Keratinocyte (primary cell): ENCODE results near the gene DHX34. TPM values are rescaled to one million over a fixed set of nuclear protein-coding genes. Genes with fewer than 3 reads are reported as not detected.
"Not testable (repeated sequence)": the region's sequence is repeated elsewhere in the genome, so short reads cannot be mapped to it uniquely, and the experiment has no call there.

Source experiments
- DNase-seq: peaks from one replicate; pipeline ENCODE4 v3.0.0-alpha.2; 2011; ENCODE audit warnings: low read depth, missing footprints, low spot score
- FAIRE-seq: peaks from 2 replicates; lab custom pipeline; 2011; peaks lifted over from hg19 to GRCh38; lab: Jason Lieb, UNC
- H2AFZ ChIP-seq: 2 replicates; pipeline ENCODE4 v1.6.0; 2012; ENCODE audit warnings: low read length, control low read depth, inconsistent platforms; ENCODE audit not compliant: control insufficient read depth
- H3K27ac ChIP-seq: 2 replicates; pipeline ENCODE4 v1.5.1; 2011; ENCODE audit warnings: low read length; ENCODE audit not compliant: control insufficient read depth, insufficient read depth
- H3K27me3 ChIP-seq: 3 replicates; pipeline ENCODE4 v1.6.0; 2011; ENCODE audit warnings: low read length; ENCODE audit not compliant: control insufficient read depth, insufficient read depth; ENCODE audit errors: extremely low read depth
- H3K36me3 ChIP-seq, 2 experiments: 2 replicates in 1 of 2; 3 replicates in 1 of 2; pipeline ENCODE4 v1.5.1; 2011; ENCODE audit warnings: low read length in 2 of 2, mild to moderate bottlenecking in 1 of 2; ENCODE audit not compliant: control insufficient read depth in 2 of 2, insufficient read depth in 2 of 2; ENCODE audit errors: extremely low read depth in 1 of 2
- H3K4me1 ChIP-seq: 3 replicates; pipeline ENCODE4 v1.5.1; 2011; ENCODE audit warnings: low read length; ENCODE audit not compliant: control insufficient read depth, insufficient read depth; ENCODE audit errors: extremely low read depth
- H3K4me2 ChIP-seq: 3 replicates; pipeline ENCODE4 v1.6.0; 2011; ENCODE audit warnings: low read depth, low read length; ENCODE audit not compliant: control insufficient read depth, insufficient read depth; ENCODE audit errors: extremely low read depth
- H3K4me3 ChIP-seq, 3 experiments: fragments of 200-600 bp in 1 of 3; sonication (generic) in 1 of 3; 2 replicates in 2 of 3; 3 replicates in 1 of 3; pipeline ENCODE4 v1.5.1; 2011 to 2016; ENCODE audit warnings: low read length in 3 of 3, mild to moderate bottlenecking in 3 of 3, control low read depth in 2 of 3, inconsistent platforms in 1 of 3, low read depth in 1 of 3, mixed read lengths in 1 of 3, mixed run types in 1 of 3, moderate library complexity in 1 of 3; ENCODE audit not compliant: control insufficient read depth in 2 of 3, insufficient read depth in 2 of 3; ENCODE audit errors: extremely low read depth in 1 of 3
- H3K79me2 ChIP-seq: 2 replicates; pipeline ENCODE4 v1.6.0; 2012; ENCODE audit warnings: low read length; ENCODE audit not compliant: control insufficient read depth, insufficient read depth
- H3K9ac ChIP-seq: 3 replicates; pipeline ENCODE4 v1.6.0; 2011; ENCODE audit warnings: low read length; ENCODE audit not compliant: control insufficient read depth, insufficient read depth; ENCODE audit errors: extremely low read depth
- H3K9me1 ChIP-seq: 3 replicates; pipeline ENCODE4 v1.6.0; 2011; ENCODE audit warnings: low read length; ENCODE audit not compliant: control insufficient read depth, insufficient read depth; ENCODE audit errors: extremely low read depth
- H3K9me3 ChIP-seq: 2 replicates; pipeline ENCODE4 v1.5.1; 2012; ENCODE audit warnings: low read depth, low read length; ENCODE audit not compliant: control insufficient read depth
- H4K20me1 ChIP-seq: 3 replicates; pipeline ENCODE4 v1.6.0; 2011; ENCODE audit warnings: low read length; ENCODE audit not compliant: control insufficient read depth, insufficient read depth; ENCODE audit errors: extremely low read depth
- CTCF ChIP-seq, 3 experiments: IDR thresholded peaks in 1 of 3; conservative IDR thresholded peaks in 1 of 3; optimal IDR thresholded peaks in 1 of 3; 2 replicates in 2 of 3; 3 replicates in 1 of 3; pipeline versions ENCODE3 to v1.5.1; 2011; ENCODE audit warnings: low read length in 3 of 3, mild to moderate bottlenecking in 3 of 3, moderate library complexity in 2 of 3, control low read depth in 1 of 3, inconsistent platforms in 1 of 3; ENCODE audit not compliant: insufficient read depth in 2 of 3; ENCODE audit errors: extremely low read depth in 1 of 3
- EZH2 ChIP-seq: IDR thresholded peaks from one replicate; pipeline ENCODE4 v1.6.1; 2012; ENCODE audit warnings: inconsistent platforms, mild to moderate bottlenecking, low read length, moderate library complexity
- dilution Hi-C: fragments of 300-500 bp; cut with MboI; formaldehyde crosslinking; loops from one replicate; pipeline ENCODE4 v1.7.0; 2020; ENCODE audit warnings: low sequenced_read_pairs; ENCODE audit not compliant: extremely low pct_ligation_motif_present
- polyA plus RNA-seq, 5 experiments: library from polyadenylated mRNA; depleted of rRNA in 3 of 5; stranded (reverse) in 3 of 5; stranded (forward) in 1 of 5; unstranded in 1 of 5; fragments of >200 nt; gene quantifications; 1 replicate in 1 of 5; 2 replicates in 3 of 5; 3 replicates in 1 of 5; pipeline versions ENCODE4 v1.2.1 to v1.2.3, GENCODE V29; 2011 to 2012; ENCODE audit warnings: missing spikeins in 2 of 5, low read depth in 1 of 5, low replicate concordance in 1 of 5

DHX34 gene
- polyA plus RNA-seq, 1 donor (not counting 4 experiments of a cell fraction or from before 2014, with no cell fraction given): 6.4 TPM

- H3K9ac ChIP-seq: no peak overlapping the region
- no peak overlapping the region for H3K4me2 ChIP-seq
- no peaks in the 10 kb centered on the region for H3K9me3 ChIP-seq
- TF ChIP-seq CTCF (optimal IDR thresholded peaks at IDR 0.05 in 1 of 3, IDR thresholded peaks at IDR 0.05 in 1 of 3, conservative IDR thresholded peaks at IDR 0.05 in 1 of 3; ENCODE audit: extremely low read depth in 1 of 3, insufficient read depth in 2 of 3, low read length in 3 of 3): no peak
- no peak for TF ChIP-seq EZH2
- no peak for DNase-seq
- no peaks in the 10 kb centered on the region for H3K9me1 ChIP-seq
- no peak overlapping the region for H3K4me3 ChIP-seq
- H3K79me2 ChIP-seq: no peaks in the 10 kb centered on the region
- dilution Hi-C loops: no loop called here
- H2AFZ ChIP-seq: no peak overlapping the region
- no peak overlapping the region for H3K27ac ChIP-seq
- peaks cover 25% of the 10 kb centered on the region for H3K27me3 ChIP-seq
- peaks cover 5% of the 10 kb centered on the region for H4K20me1 ChIP-seq
- H3K36me3 ChIP-seq: no peaks in the 10 kb centered on the region
- FAIRE-seq: no peak
- no peaks in the 10 kb centered on the region for H3K4me1 ChIP-seq
Measured at GRCh38 chr19:47408156-47408938, 59.2 kb downstream of the DHX34 start.

- Histone ChIP-seq H3K27me3 (peaks cover 29% of the 10 kb centered on the region), H3K79me2 (no peaks in the 10 kb centered on the region), H3K9me1 (no peaks in the 10 kb centered on the region), H3K36me3 (no peaks in the 10 kb centered on the region), H3K4me2 (no peak overlapping the region), H3K4me1 (no peaks in the 10 kb centered on the region), H3K9ac (no peak overlapping the region), H3K4me3 (no peak overlapping the region), H3K9me3 (no peaks in the 10 kb centered on the region), H3K27ac (no peak overlapping the region), H4K20me1 (peaks cover 3% of the 10 kb centered on the region), H2AFZ (no peak overlapping the region)
- FAIRE-seq (no peak), DNase-seq (no peak)
- dilution Hi-C loops: no loop called here
- TF ChIP-seq EZH2: no peak
- no peak for TF ChIP-seq CTCF (optimal IDR thresholded peaks at IDR 0.05 in 1 of 3, IDR thresholded peaks at IDR 0.05 in 1 of 3, conservative IDR thresholded peaks at IDR 0.05 in 1 of 3; ENCODE audit: extremely low read depth in 1 of 3, insufficient read depth in 2 of 3, low read length in 3 of 3)
Measured at GRCh38 chr19:47411101-47411500, 62.0 kb downstream of the DHX34 start.

GRCh38 chr19:47411696-47412095, 62.6 kb downstream of the DHX34 start:
- H3K9ac ChIP-seq, dilution Hi-C loops, H3K79me2 ChIP-seq, H3K4me3 ChIP-seq, H3K4me2 ChIP-seq, H4K20me1 ChIP-seq, H3K9me1 ChIP-seq, DNase-seq, H2AFZ ChIP-seq, FAIRE-seq, H3K27ac ChIP-seq, H3K9me3 ChIP-seq, H3K4me1 ChIP-seq, H3K36me3 ChIP-seq: not testable (repeated sequence)
- peaks cover 30% of the 10 kb centered on the region for H3K27me3 ChIP-seq
